Activated T-cell treated with anti-CD3 and anti-CD28 coated beads, Interleukin-2, amount 50 U/mL, for 24 hours (primary cell): ENCODE measurements around the gene TRAF3IP3.
"Not testable (repeated sequence)": the region's sequence is repeated elsewhere in the genome, so short reads cannot be mapped to it uniquely, and the experiment has no call there.

Experiments used
- DNase-seq: peaks from one replicate; pipeline ENCODE4 v3.0.0-alpha.2; 2020
- H3K27ac Mint-ChIP-seq: 2 replicates; pipeline ENCODE4 v1.8.0; 2020; ENCODE audit warnings: mild to moderate bottlenecking, mixed read lengths
- H3K27me3 Mint-ChIP-seq: 2 replicates; pipeline ENCODE4 v1.8.0; 2020; ENCODE audit warnings: mixed read lengths
- H3K36me3 Mint-ChIP-seq: 2 replicates; pipeline ENCODE4 v1.8.0; 2020; ENCODE audit warnings: low read depth, mixed read lengths
- H3K4me1 Mint-ChIP-seq: 2 replicates; pipeline ENCODE4 v1.8.0; 2020; ENCODE audit warnings: low read depth, mixed read lengths
- H3K4me3 Mint-ChIP-seq: 2 replicates; pipeline ENCODE4 v1.8.0; 2020; ENCODE audit warnings: mild to moderate bottlenecking, moderate library complexity, mixed read lengths
- H3K9me3 Mint-ChIP-seq: 2 replicates; pipeline ENCODE4 v1.8.0; 2020; ENCODE audit warnings: mixed read lengths

The TRAF3IP3 gene

DNA sequence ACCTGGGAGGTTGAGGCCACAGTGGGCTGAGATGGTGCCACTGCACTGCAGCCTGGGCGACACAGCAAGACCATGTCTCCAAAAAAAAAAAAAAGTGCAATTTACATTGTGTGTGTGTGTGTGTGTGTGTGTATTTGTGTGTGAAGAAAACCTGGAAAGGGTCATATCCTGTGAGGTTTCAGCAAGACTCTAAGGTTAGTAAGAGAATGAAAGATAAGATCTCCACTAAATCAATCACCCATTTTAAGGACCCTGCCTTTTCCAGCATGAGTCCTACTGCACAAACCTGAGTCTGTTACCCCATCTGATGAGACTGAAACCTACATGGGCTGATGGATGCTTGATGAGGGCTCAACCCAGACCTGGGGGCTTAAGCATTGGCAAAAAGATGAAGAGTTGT lies 33.4 kb downstream of the TRAF3IP3 start:
- no peak for DNase-seq
- Mint-ChIP-seq H3K27ac (no peak overlapping the region), H3K4me3 (no peak overlapping the region), H3K9me3 (peaks cover 2% of the 10 kb centered on the region), H3K36me3 (peaks cover 5% of the 10 kb centered on the region), H3K4me1 (peaks cover 13% of the 10 kb centered on the region), H3K27me3 (peaks cover 3% of the 10 kb centered on the region)

DNA sequence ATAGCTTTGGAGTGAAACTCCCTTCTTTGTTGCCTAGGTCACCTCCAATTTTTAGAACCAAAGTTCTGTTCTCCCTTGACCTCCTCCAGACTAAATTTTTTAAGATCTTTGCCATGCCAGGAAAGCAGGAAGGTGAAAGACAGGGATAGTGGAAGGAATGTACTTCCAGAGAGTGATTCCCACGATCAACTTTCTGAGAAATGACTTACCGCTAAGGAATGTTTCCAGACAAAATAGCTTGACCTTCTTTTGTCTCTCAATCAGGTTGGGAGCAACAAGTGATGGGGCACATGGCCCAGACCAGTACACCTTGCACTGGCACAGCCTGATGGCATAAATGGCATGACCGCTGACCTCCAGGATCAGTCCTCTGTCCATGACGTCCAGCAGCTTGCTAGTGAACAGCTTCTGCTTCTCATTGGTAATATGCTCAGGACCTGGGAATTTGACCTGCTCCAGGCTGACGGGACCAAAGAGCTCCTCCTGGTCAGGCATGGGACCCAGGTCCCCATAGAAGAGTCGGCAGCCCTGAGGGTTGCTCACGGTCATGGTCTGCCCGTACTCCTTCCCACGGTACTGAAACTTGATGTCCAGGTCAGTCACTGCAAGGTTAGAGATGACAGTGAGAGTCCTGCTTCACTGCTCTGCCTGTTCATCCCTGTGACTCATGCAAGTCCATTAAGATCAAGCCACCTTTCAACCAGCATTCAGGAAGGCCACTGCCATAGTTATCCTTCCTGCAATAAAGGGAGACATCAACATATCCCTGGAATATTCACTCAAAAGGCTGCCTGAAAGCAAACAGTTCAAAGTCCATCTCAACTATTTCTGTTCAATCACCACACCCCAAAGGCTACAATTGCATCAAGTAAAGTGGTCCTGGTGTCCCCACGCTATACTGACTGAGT lies 34.7 kb downstream of the TRAF3IP3 start:
- H3K4me1 Mint-ChIP-seq = peaks cover under 1% of the 10 kb centered on the region
- H3K9me3 Mint-ChIP-seq = no peaks in the 10 kb centered on the region
- no peak overlapping the region for H3K27ac Mint-ChIP-seq
- DNase-seq = no peak
- H3K4me3 Mint-ChIP-seq = no peak overlapping the region
- H3K36me3 Mint-ChIP-seq = no peaks in the 10 kb centered on the region
- peaks cover 7% of the 10 kb centered on the region for H3K27me3 Mint-ChIP-seq

DNA sequence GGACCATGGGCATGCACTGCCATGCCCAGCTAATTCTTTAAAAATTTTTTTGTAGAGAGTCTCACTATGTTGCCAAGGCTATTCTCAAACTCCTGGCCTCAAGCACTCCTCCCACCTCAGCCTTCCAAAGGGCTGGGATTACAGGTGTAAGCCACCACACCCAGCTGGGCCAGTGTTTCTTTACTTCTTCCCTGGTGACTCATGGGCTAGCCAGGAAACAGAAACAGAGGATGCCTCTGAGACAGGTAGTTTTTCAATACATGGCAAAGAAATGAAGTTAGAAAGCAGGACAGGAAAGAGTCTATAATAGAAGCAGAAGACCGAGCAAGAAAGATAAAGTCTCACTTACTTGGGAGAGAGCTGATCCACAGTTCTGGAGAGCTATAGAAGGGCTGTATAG lies 36.1 kb downstream of the TRAF3IP3 start:
- H3K4me3 Mint-ChIP-seq = no peak overlapping the region
- peaks cover 7% of the 10 kb centered on the region for H3K27me3 Mint-ChIP-seq
- DNase-seq = no peak

DNA sequence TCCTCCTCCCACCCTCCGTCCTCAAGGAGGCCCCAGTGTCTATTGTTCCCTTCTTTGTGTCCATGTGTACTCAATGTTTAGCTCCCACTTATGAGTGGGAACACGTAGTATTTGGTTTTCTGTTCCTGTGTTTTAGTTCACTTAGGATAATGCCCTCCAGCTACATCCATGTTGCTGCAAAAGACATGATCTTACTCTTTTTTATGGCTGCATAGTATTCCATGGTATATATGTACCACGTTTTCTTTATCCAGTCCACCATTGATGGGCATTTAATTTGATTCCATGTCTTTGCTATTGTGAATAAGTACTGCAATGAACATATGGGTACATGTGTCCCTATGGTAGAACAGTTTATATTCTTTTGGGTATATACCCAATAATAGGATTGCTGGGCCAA lies 37.9 kb downstream of the TRAF3IP3 start:
- not testable (repeated sequence) for H3K27me3 Mint-ChIP-seq, H3K9me3 Mint-ChIP-seq, H3K27ac Mint-ChIP-seq, H3K36me3 Mint-ChIP-seq, DNase-seq, H3K4me1 Mint-ChIP-seq, H3K4me3 Mint-ChIP-seq

More for the DNA sequence above, 36.1 kb downstream of the TRAF3IP3 start:
- no peak overlapping the region for H3K27ac Mint-ChIP-seq
- no peaks in the 10 kb centered on the region for H3K9me3 Mint-ChIP-seq
- no peaks in the 10 kb centered on the region for H3K36me3 Mint-ChIP-seq
- no peaks in the 10 kb centered on the region for H3K4me1 Mint-ChIP-seq

DNA sequence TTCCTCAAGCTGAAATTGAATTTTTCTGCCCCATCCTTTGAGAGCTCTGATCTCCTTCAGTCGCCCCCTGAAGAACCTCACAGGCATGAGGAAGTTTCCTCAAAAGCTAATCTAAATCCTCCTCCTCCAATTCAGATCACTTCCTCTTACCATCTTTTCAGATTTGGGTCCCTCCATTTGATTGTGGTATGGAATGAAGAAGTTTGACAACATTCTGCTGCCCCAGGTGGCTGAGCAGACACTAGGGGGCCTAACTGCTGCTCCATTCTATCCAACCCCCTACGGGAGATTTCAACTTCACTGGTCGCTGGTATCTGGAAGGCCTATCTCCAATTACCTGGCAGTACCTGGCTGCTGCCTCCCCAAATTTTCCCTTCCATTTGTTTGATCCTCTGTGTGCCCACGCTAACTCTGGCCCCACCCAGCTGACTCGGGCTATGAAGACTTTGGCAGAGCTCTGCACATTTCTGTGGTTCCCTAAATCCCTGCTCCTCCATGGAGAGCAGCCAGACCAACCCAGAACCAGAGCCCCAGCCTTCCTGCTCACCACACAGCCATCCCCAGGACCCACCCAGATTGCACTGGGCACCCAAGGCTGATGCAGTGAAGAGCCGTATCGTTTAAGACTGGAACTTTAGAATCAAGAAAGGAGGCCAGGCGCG lies 42.3 kb downstream of the TRAF3IP3 start:
- no peak for DNase-seq
- Mint-ChIP-seq H3K36me3 (no peaks in the 10 kb centered on the region), H3K9me3 (no peaks in the 10 kb centered on the region), H3K4me1 (no peaks in the 10 kb centered on the region), H3K27ac (no peak overlapping the region), H3K4me3 (no peak overlapping the region), H3K27me3 (peaks cover 7% of the 10 kb centered on the region)

DNA sequence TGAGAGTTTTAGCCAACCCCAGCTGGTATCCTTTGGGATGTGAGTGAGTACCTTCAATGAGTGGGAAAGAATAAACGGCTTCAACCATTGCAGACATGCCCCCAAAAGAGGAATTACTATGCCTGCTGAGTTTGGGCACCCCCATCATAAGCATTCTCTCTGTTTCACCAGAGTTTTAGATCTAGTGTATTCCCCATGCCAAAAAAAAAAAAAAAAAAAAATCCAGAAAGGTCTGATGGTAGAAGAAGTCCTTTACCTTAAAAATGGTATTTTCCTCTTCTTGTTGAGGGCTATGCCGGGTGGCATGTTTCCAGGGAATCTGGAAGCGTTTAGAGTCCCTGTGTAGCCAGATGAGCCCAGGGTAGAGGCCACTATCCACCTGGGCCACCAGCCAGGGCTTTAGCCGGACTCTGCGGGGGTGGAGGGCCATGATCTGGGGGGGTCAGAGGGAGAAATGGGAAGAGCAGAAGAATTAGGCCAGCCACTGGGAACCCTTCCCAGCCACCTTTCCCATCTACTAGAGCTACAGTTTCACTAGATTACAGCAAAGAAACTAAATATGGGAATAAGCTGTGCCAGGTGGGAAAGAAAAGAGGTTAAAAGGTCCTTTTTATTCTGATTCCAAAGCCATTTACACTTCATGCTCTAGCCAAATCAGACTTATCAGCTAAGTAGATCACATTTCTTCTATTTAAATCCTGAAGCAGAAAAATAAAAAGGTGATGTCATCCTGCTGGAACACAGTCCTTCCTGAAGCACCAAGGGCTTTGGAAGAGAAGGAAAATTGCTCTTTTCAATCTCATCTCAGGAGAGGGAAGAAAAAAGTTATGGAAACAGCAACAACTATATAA lies 45.4 kb downstream of the TRAF3IP3 start:
- Mint-ChIP-seq H3K27me3 (peaks cover 6% of the 10 kb centered on the region), H3K4me3 (no peak overlapping the region), H3K9me3 (no peaks in the 10 kb centered on the region), H3K27ac (no peak overlapping the region), H3K36me3 (no peaks in the 10 kb centered on the region), H3K4me1 (peaks cover 12% of the 10 kb centered on the region)
- DNase-seq = no peak

DNA sequence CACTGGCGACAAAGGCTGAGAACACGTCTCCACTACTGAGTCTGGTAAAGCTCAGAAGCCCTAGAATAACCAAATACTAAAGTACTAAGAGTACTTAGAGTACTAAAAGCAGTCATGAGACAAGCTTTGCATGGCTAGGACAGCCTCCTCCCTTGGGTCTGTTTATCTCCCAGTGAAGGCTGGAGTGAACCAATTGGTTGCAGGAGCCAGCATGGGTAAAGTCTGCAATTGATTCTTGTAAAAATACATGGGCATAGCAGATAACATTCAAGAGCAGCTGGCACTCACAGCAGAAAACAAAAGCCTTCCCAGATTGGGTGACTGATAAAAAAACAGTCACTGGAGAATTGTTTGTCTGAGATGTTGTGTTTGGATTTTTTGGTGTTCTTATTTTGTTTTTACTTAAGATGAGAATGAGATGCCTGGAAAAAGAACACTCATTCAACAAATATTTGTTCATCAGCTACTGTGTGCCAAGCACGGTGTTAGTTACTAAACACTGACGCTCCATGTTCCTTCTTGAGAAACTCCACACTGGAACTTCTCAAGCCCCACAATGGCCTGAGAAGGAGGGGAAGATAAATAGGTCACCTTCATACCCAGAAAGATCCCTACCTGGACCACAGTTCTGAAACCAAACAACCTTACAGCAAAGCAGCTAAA lies 46.4 kb downstream of the TRAF3IP3 start:
- H3K4me1 Mint-ChIP-seq = peaks cover 16% of the 10 kb centered on the region
- H3K27ac Mint-ChIP-seq = no peak overlapping the region
- no peak for DNase-seq

DNA sequence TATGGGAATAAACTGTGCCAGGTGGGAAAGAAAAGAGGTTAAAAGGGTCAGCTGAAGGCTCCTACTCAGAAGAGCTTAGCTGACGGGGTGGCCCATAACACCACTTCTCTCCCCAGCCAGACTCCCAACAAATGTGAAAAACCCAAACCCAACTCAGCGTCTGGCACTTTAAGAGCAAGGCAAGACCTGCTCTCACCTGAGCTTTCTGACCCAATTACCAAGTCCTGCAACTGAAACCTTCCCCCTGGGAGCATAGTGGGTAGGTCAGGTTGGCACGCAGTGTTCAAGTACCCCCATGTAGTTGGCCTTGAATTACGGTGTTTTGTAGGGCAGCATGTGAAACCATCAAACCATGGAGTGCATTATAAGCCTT lies 46.9 kb downstream of the TRAF3IP3 start:
- H3K4me1 Mint-ChIP-seq = peaks cover 20% of the 10 kb centered on the region
- no peak overlapping the region for H3K27ac Mint-ChIP-seq
- no peak overlapping the region for H3K4me3 Mint-ChIP-seq
- H3K9me3 Mint-ChIP-seq = no peaks in the 10 kb centered on the region
- H3K27me3 Mint-ChIP-seq = peaks cover 6% of the 10 kb centered on the region
- DNase-seq = no peak
- H3K36me3 Mint-ChIP-seq = no peaks in the 10 kb centered on the region

More for the DNA sequence above, 46.4 kb downstream of the TRAF3IP3 start:
- peaks cover 6% of the 10 kb centered on the region for H3K27me3 Mint-ChIP-seq
- H3K36me3 Mint-ChIP-seq = no peaks in the 10 kb centered on the region
- no peak overlapping the region for H3K4me3 Mint-ChIP-seq
- no peaks in the 10 kb centered on the region for H3K9me3 Mint-ChIP-seq

DNA sequence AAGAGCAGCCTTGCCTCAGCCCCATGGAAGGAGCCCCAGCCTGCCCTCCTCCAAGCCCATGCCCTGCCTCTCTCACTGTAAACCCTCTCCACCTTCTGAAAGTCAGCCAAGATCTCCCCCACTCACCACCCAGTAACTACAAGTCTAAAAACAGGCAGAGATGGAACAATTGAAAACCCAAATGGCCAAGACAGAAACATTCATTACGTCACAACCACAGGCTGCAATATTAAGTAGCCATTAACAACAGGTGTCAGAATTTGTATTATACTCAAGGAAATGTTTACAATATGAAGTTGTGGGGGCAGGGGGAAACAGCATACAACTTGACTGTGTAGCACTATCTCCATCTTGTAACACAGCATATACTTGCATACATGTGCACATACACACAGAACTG lies 47.7 kb downstream of the TRAF3IP3 start:
- H3K36me3 Mint-ChIP-seq = no peaks in the 10 kb centered on the region
- H3K4me1 Mint-ChIP-seq = peaks cover 20% of the 10 kb centered on the region
- H3K27me3 Mint-ChIP-seq = peaks cover 6% of the 10 kb centered on the region
- no peak for DNase-seq
- no peak overlapping the region for H3K27ac Mint-ChIP-seq
- no peak overlapping the region for H3K4me3 Mint-ChIP-seq
- H3K9me3 Mint-ChIP-seq = no peaks in the 10 kb centered on the region

DNA sequence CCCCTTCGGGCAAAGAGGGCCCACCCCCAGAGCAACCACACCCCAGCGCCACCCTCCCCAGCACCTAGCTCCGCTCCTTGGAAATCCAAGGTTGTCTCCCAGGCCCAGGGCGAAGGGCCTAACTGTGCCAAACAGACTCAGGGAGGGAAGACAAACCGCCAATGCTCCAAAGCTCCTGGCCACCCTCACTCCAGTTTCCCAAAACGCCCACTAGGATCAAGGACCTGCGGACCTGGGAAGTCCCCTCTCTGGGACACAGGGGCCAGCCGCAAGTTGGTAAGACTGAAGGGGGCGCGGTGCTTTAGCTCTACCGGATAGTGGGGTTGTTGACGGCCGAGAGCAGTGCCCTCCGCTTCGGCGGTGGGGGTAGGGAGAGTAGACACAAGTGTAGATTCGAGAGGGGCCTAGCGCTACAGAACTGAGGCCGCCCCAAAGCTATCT lies 49.5 kb downstream of the TRAF3IP3 start:
- no peak for DNase-seq
- no peak overlapping the region for H3K27ac Mint-ChIP-seq
- peaks cover 6% of the 10 kb centered on the region for H3K27me3 Mint-ChIP-seq
- no peaks in the 10 kb centered on the region for H3K36me3 Mint-ChIP-seq
- peaks cover 20% of the 10 kb centered on the region for H3K4me1 Mint-ChIP-seq
- peak overlapping the region; percentile 75 for H3K4me3 Mint-ChIP-seq
- no peaks in the 10 kb centered on the region for H3K9me3 Mint-ChIP-seq

DNA sequence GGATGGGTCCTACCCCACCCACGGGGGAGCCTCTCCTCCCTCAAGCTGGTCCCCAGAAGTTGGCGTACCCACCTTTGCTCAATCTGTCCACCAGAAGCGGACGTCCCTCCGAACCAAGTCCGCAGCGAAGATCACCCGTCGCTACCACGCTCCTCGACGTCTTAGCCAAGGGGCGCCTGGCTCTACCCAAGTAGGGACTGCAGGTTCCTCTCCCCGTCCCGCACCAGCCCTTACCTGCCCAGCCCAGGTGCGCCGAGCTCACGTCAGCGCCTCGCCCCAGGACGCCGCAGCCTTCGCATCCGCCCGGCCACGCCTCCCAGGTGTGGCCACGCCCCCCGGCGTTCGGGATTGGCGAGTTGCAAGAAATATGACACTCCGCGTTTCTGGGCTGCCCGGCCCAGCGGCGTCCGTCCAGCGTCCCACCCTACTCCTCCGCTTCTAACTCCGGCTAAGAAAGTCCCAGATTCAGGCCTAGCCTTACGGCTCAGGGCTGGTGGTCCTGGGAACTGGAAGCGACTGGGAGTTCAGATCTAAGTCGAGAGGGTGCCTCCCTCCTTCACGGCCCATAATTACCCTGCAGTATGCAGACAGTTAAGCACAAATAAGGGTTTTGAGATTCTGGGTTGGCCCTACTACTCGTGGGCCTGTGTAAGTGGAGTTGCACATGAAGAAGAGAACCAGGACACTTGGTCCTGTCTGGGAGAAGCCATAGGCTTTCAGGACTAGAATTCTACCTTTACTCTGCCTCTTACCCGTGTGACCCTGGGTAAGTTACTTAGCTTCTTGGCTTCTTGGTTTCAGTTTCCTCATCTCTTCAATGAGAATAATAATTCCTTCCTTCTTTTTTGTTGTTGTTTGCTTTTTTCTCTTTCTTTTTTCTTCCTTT lies 50.3 kb downstream of the TRAF3IP3 start, which contains the start of gene IRF6:
TSS of gene IRF6 (minus strand) at position 268 of the 886 bp plus-strand sequence. CDS start 4,729 bp downstream, outside the sequence.
- Mint-ChIP-seq H3K4me3 (peak within 1 kb of the TSS; percentile 75), H3K4me1 (peaks cover 20% of the 10 kb centered on the region), H3K9me3 (no peaks in the 10 kb centered on the region), H3K27me3 (peaks cover 6% of the 10 kb centered on the region), H3K36me3 (no peaks in the 10 kb centered on the region), H3K27ac (peak within 1 kb of the TSS; percentile 76)
- DNase-seq = peak; percentile 82

DNA sequence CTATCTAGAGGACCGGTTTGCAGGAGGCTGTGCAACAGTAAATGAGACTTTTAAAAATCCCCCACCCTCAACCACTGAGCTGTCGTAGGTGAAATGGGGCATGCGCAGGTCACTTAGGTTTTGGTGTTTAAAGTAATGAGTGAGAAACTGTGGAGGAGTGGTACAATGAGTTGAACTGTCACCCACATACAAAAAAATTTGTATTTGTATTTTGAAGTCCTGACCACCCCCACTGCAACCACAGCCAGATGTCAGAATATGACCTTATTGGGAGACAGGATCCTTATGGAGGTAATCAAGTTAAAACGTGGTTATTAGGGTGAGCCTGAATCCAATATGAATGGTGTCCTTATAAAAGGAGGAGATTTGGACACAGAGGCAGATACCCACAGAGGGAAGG lies 51.7 kb downstream of the TRAF3IP3 start:
- no peak for DNase-seq
- Mint-ChIP-seq H3K27me3 (peaks cover 6% of the 10 kb centered on the region), H3K36me3 (no peaks in the 10 kb centered on the region), H3K27ac (no peak overlapping the region), H3K4me3 (no peak overlapping the region), H3K4me1 (peaks cover 20% of the 10 kb centered on the region), H3K9me3 (no peaks in the 10 kb centered on the region)

DNA sequence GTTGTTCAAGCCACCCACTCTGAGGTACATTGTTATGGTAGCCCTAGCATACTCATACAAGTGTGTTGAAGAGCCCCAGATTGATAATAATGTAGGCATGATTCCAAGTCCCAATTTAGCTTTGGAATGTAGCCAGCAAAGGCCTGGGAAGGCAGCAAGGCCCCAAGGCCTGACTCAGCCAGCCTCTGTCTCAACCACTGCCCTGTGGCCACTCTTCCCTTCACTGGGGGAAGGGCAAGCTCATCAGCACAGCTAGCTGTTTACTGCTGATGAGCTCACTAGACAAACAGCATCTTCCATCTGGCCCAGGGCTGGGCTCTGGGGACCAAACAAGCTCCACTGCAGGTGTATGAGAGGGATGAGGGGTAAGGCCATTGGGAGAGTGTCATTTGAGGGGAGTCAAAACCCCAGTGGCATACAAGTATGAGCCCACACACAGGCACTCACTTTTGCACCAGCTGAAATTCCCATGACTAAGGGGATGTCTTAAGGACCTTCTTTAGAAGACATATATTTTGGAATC lies 52.3 kb downstream of the TRAF3IP3 start:
- no peaks in the 10 kb centered on the region for H3K36me3 Mint-ChIP-seq
- no peak overlapping the region for H3K4me3 Mint-ChIP-seq
- no peaks in the 10 kb centered on the region for H3K9me3 Mint-ChIP-seq
- peaks cover 20% of the 10 kb centered on the region for H3K4me1 Mint-ChIP-seq
- no peak for DNase-seq
- no peak overlapping the region for H3K27ac Mint-ChIP-seq
- peaks cover 6% of the 10 kb centered on the region for H3K27me3 Mint-ChIP-seq
